PC-3 (cell line): ENCODE data around the gene SKA3.

Source experiments
- EZH2 ChIP-seq: fragments of 300-600 bp; sonication (generic); IDR thresholded peaks from one replicate; pipeline ENCODE4 v1.6.1; 2017; ENCODE audit warnings: antibody characterized with exemption, mild to moderate bottlenecking, low read length; ENCODE audit not compliant: unreplicated experiment
- TF ChIP-seq, protein P1 (sequence below): fragments of 300-600 bp; sonication (generic); conservative IDR thresholded peaks from 2 replicates; pipeline ENCODE4 v1.5.1; 2017; ENCODE audit warnings: antibody characterized with exemption, low read depth, mild to moderate bottlenecking, low read length

- TF ChIP-seq, protein P1, sequence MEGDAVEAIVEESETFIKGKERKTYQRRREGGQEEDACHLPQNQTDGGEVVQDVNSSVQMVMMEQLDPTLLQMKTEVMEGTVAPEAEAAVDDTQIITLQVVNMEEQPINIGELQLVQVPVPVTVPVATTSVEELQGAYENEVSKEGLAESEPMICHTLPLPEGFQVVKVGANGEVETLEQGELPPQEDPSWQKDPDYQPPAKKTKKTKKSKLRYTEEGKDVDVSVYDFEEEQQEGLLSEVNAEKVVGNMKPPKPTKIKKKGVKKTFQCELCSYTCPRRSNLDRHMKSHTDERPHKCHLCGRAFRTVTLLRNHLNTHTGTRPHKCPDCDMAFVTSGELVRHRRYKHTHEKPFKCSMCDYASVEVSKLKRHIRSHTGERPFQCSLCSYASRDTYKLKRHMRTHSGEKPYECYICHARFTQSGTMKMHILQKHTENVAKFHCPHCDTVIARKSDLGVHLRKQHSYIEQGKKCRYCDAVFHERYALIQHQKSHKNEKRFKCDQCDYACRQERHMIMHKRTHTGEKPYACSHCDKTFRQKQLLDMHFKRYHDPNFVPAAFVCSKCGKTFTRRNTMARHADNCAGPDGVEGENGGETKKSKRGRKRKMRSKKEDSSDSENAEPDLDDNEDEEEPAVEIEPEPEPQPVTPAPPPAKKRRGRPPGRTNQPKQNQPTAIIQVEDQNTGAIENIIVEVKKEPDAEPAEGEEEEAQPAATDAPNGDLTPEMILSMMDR = no peak
- TF ChIP-seq EZH2 = no peak
Observed at GRCh38 chr13:21115231-21115630, 61.1 kb downstream of the SKA3 start.
